Kidney (tissue), 14 donors: Measurements from ENCODE around the gene INO80E. TPM values are rescaled to one million over a fixed set of nuclear protein-coding genes. Genes with fewer than 3 reads are reported as not detected.

ENCODE experiments used
- DNase-seq, 5 donors: peaks; one replicate each; pipeline ENCODE4 v3.0.0-alpha.2; 2013 to 2020
- FAIRE-seq: peaks from 2 replicates; lab custom pipeline; 2012; peaks lifted over from hg19 to GRCh38; lab: Jason Lieb, UNC
- H3K27ac ChIP-seq, 2 donors: one replicate each; pipeline ENCODE4 v1.7.0; 2013; ENCODE audit warnings: low read depth in 2 of 2, low read length in 2 of 2, inconsistent platforms in 1 of 2
- H3K27me3 ChIP-seq: one replicate; pipeline ENCODE4 v1.7.1; 2013; ENCODE audit warnings: low read length, inconsistent platforms; ENCODE audit not compliant: control insufficient read depth, insufficient read depth
- H3K36me3 ChIP-seq, 3 donors: one replicate each; pipeline versions ENCODE4 v1.7.0 to v1.7.1; 2013; ENCODE audit warnings: low read length in 3 of 3, control low read depth in 1 of 3, inconsistent platforms in 1 of 3; ENCODE audit not compliant: insufficient read depth in 3 of 3, control insufficient read depth in 2 of 3
- H3K4me1 ChIP-seq, 3 donors: one replicate each; pipeline versions ENCODE4 v1.7.0 to v1.7.1; 2013; ENCODE audit warnings: low read length in 3 of 3, inconsistent platforms in 1 of 3, low read depth in 1 of 3; ENCODE audit not compliant: control insufficient read depth in 2 of 3, insufficient read depth in 2 of 3
- H3K4me3 ChIP-seq, 3 donors: one replicate each; pipeline versions ENCODE4 v1.7.0 to v1.8.1; 2013; ENCODE audit warnings: low read length in 3 of 3, control low read depth in 1 of 3, inconsistent platforms in 1 of 3
- H3K9ac ChIP-seq, 3 donors: one replicate each; pipeline versions ENCODE4 v1.7.0 to v1.7.1; 2013; ENCODE audit warnings: low read length in 3 of 3, control low read depth in 1 of 3, inconsistent platforms in 1 of 3
- H3K9me3 ChIP-seq, 3 donors: one replicate each; pipeline versions ENCODE4 v1.7.0 to v1.7.1; 2013; ENCODE audit warnings: low read length in 3 of 3, control low read depth in 1 of 3, inconsistent platforms in 1 of 3; ENCODE audit not compliant: control insufficient read depth in 2 of 3, insufficient read depth in 1 of 3
- intact Hi-C: fragments of 100-400 bp; cut with DNase I; formaldehyde crosslinking; loops from one replicate; pipeline ENCODE4 v1.11.1; 2022
- polyA plus RNA-seq: library from polyadenylated mRNA; stranded (reverse); fragments of 350-450 nt; fragmentation: Illumina TruSeq; extraction: RNeasy Lipid Tissue Mini Kit (QIAGEN cat#74804); gene quantifications from one replicate; pipeline ENCODE4 v1.2.3, GENCODE V29; 2014; ENCODE audit warnings: low read depth, low replicate concordance; ENCODE audit not compliant: insufficient read depth
- total RNA-seq: library from RNA; stranded (reverse); fragmentation: NEBNext Ultra II Directional; extraction: Animal tissue kit (Norgen Biotek cat#: 25700); gene quantifications from one replicate; pipeline ENCODE4 v1.2.1, GENCODE V29; 2021
- TF ChIP-seq, protein P1 (sequence below): IDR thresholded peaks from 3 replicates; pipeline ENCODE4 v1.5.1; 2012; ENCODE audit warnings: mild to moderate bottlenecking, moderate library complexity, borderline replicate concordance; ENCODE audit not compliant: insufficient read depth; ENCODE audit errors: extremely low read depth
- donor health status: control.
- donor health status: control.
- donor health status: control.
- donor health status: control.
- donor health status: control.
- donor health status: DM: yes; HTN: yes; CAD: no.
- donor health status: Normal renal cell carcinoma (clear cell type).

Gene INO80E
- total and polyA plus RNA-seq, 2 donors from 2014 or later = 52.7 to 74.1 TPM

DNA sequence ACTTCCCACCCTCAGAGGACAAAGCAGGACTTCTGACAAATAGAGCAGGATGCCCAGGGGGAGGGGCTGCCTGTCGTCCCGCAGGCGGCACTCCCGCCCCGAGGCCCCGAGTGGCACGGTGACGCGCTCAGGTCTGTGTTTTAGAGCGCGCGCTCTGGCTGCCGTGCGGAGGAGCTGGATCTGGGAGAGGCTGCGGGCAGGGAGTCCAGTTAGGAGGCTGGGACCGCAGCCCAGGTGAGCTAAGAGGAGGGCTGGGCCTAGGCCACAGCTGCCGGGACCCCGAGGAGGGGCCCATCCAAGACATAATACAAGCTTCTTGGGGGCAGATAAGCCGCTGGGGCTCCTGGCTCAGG lies 8.4 kb downstream of the INO80E start:
- Histone ChIP-seq H3K4me1 (no peaks in the 10 kb centered on the region), H3K27ac (no peak overlapping the region), H3K9me3 (no peaks in the 10 kb centered on the region), H3K4me3 (no peak overlapping the region), H3K27me3 (no peaks in the 10 kb centered on the region), H3K9ac (no peak overlapping the region), H3K36me3 (peaks cover 0 to 3% (median 2%) of the 10 kb centered on the region in 3 donors)
- TF ChIP-seq, protein P1, sequence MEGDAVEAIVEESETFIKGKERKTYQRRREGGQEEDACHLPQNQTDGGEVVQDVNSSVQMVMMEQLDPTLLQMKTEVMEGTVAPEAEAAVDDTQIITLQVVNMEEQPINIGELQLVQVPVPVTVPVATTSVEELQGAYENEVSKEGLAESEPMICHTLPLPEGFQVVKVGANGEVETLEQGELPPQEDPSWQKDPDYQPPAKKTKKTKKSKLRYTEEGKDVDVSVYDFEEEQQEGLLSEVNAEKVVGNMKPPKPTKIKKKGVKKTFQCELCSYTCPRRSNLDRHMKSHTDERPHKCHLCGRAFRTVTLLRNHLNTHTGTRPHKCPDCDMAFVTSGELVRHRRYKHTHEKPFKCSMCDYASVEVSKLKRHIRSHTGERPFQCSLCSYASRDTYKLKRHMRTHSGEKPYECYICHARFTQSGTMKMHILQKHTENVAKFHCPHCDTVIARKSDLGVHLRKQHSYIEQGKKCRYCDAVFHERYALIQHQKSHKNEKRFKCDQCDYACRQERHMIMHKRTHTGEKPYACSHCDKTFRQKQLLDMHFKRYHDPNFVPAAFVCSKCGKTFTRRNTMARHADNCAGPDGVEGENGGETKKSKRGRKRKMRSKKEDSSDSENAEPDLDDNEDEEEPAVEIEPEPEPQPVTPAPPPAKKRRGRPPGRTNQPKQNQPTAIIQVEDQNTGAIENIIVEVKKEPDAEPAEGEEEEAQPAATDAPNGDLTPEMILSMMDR = no peak
- DNase-seq (peak in 1 of 5 donors; percentile 75), FAIRE-seq (no peak)
- intact Hi-C loops = no loop called here

DNA sequence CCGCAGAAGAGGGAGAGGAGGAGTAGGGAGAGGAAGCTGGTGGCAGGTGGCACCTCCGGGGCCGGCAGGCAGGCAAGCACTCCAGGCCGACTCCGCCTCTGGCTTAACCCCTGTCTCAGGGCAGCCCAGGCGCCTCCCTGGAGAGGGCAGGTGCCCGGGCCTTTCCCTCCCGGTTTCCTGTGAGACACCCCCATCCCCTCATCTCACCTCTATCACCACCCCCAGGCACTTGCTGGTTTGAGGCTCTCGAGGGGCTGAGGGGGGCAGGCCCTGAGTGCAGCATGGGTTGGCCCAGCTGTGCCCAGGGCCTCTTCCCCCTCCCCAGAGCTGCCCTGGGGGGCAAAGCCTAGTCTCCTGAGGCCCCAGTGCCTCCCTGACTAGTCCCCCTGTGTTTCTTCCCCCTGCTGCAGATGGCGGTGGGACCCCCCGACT lies 8.8 kb downstream of the INO80E start:
- H3K9me3 ChIP-seq = no peaks in the 10 kb centered on the region
- no peaks in the 10 kb centered on the region for H3K4me1 ChIP-seq
- FAIRE-seq (no peak), DNase-seq (peak in 1 of 5 donors; percentile 75)
- H3K9ac ChIP-seq = no peak overlapping the region
- no peaks in the 10 kb centered on the region for H3K27me3 ChIP-seq
- H3K4me3 ChIP-seq = no peak overlapping the region
- peaks cover 0 to 3% (median 0%) of the 10 kb centered on the region in 3 donors for H3K36me3 ChIP-seq
- intact Hi-C loops = no loop called here
- TF ChIP-seq, protein P1 = no peak
- no peak overlapping the region for H3K27ac ChIP-seq

DNA sequence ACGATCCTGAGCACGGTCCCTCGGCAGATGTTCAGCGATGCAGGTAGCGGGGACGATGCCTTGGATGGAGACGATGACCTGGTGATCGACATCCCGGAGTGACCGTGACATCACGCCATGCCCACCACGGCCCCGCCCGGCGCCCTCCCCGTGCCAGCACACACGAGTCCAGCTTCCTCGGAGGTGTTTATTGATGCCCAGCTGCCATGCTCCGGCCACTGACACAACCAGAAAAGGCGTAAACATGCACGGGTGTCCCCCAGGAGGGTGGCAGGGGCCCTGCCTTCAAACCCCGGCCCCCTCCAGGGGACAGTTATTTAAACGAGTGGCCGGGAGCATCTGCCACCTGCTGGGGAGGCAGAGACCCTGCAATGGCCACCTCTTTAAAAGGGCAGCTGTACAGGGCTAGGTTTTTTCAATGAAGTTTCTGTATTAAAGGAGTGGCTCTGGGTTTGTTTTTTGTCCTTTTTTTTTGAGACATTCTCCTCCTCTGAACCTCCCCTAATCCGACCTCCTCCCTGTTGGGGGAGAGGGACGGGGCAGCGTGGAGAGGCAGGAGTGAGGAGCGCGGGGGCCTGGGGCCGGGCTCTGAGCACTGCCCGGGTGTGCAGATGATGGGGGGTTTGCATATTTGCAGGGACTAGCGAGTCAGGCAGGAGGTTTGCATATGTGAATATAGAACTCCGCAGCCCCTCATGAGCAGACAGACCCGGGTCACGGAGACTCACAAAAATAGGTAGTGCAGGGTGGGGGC lies 9.5 kb downstream of the INO80E start:
- no peak for FAIRE-seq
- no peaks in the 10 kb centered on the region for H3K27me3 ChIP-seq
- peak in 4 of 5 donors; percentile 19 to 66 (median 45) for DNase-seq
- H3K9ac ChIP-seq = no peak overlapping the region
- intact Hi-C loops = no loop called here
- peaks cover 0 to 1% (median 0%) of the 10 kb centered on the region in 3 donors for H3K4me1 ChIP-seq
- peaks cover 0 to 3% (median 0%) of the 10 kb centered on the region in 3 donors for H3K36me3 ChIP-seq
- no peak overlapping the region for H3K4me3 ChIP-seq
- TF ChIP-seq, protein P1 = peak; percentile 67
- H3K9me3 ChIP-seq = no peaks in the 10 kb centered on the region
- no peak overlapping the region for H3K27ac ChIP-seq
